HG03342 (cell line): ENCODE measurements around the gene SRPK1.

Experiments used
- ATAC-seq: cut with Tn5 transposase; IDR thresholded peaks from one replicate; pipeline ENCODE4 v1.9.1; 2021; ENCODE audit warnings: mild to moderate bottlenecking, moderate library complexity; ENCODE audit not compliant: unreplicated experiment

SRPK1 gene

GRCh38 chr6:35903679-35904078, 17.2 kb downstream of the SRPK1 start:
- ATAC-seq = no peak

DNA sequence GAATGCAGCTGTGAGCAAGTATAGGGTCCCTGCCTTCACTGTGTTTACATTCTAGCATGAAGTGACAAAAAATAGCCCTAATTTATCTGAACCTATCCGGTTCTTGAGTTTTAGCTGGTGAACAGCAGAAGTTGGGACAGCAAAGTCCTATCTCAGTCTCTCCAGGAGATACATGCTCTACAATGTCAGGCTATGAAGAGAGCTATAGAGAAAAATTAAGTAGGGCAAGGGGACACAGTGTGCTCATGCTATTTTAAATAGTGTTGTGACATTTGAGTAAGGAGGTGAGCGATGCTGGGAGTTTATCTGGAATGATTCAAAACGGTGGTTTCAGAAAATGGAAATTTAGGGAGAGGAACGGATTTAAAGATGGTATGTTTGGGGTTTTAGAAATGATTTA, 20.4 kb downstream of the SRPK1 start:
- no peak for ATAC-seq

- no peak for ATAC-seq
These were observed 22.9 kb downstream of the SRPK1 start for GRCh38 chr6:35898003-35898402.

- ATAC-seq = no peak
These were observed 23.4 kb downstream of the SRPK1 start for GRCh38 chr6:35897486-35897885.

- ATAC-seq = no peak
These were observed 23.9 kb downstream of the SRPK1 start for GRCh38 chr6:35897036-35897435.

GRCh38 chr6:35896228-35896627, 24.7 kb downstream of the SRPK1 start:
- ATAC-seq = no peak

GRCh38 chr6:35895560-35895959, 25.3 kb downstream of the SRPK1 start:
- ATAC-seq = no peak

DNA sequence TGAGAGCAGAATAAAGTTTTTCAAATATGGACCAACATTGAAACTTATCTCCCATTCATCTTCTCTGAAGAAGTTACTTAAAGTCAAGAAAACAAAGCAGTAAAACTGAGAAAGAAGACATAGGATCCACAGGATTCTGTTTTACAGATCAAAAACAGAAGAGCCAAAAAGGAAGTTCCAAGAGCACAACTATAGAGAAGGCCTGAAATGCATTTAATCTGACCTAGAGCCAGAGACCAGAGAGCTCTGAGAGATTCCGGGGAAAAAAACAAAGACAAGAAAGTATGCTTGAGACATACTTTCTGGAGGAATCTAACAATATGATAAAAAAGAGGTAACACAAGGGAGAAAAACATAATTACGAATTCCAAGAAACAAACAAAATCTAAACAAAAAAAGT, 26.1 kb downstream of the SRPK1 start:
- ATAC-seq = no peak

DNA sequence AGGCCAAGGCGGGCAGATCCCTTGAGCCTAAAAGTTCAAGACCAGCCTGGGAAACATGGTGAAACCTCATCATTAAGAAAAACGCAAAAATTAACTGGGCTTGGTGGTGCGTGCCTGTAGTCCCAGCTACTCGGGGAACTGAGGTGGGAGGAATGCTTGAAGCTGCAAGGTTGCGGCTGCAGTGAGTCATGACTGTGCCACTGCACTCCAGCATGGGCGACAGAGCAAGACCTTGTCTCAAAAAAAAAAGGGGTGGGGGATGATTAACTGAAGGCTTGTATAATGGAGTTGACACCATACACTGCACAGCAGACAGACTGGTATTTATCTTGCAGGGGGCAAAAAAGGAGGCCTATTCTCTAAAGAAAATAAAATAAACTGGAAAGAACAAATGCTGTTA, 27.7 kb downstream of the SRPK1 start:
- no peak for ATAC-seq

DNA sequence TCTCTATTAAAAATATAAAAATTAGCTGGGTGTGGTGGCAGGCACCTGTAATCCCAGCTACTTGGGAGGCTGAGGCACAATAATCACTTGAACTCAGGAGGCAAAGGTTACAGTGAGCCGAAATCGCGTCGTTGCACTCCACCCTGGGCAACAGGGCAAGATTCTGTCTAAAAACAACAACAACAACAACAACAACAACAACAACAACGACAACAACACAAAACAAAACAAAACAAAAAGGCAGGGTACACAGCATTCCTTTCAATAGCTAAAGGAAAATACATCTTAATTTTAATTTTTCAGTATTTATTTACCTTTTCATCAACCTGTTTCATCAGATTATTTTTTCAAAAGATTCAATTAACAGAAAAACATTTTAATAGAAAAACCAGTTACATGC, 28.4 kb downstream of the SRPK1 start:
- no peak for ATAC-seq

DNA sequence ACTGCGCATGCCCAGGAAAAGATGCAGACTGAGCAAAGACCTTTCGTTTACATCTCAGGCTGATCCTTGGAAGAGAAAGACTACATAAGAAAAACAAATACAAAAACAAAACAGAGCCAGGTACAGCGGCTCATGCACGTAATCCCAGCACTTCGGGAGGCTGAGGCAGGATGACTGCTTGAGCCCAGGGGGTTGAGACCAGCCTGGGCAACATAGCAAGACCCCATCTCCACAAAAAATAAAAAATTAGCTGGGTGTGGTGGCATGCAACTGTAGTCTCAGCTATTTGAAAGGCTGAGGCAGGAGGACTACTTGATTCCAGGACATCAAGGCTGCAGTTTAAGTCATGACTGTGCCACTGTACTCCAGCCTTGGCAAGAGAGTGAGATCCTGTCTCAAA, 41.7 kb downstream of the SRPK1 start:
- ATAC-seq = no peak

GRCh38 chr6:35876902-35877301, 44.0 kb downstream of the SRPK1 start:
- ATAC-seq = no peak

DNA sequence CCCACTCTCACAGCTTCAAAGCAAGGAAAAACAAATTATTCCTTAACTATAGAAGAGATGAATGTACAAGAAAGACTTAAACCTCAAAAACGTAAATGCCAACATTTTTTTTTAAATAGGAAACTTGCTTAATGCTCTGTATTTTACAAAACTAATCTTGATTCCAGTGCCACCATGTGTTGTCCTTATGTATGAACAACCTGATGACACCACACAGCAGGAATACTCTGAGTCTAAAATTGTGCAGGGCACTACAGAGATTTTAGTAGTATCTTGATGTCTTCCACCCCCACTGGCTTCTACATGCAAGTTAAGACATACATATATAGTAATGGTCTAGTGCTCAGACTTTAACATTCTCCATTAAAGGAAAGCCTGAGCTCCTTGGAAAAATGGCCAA, 46.2 kb downstream of the SRPK1 start:
- ATAC-seq = no peak

- ATAC-seq = no peak
These were observed 61.5 kb downstream of the SRPK1 start for GRCh38 chr6:35859367-35859766.

GRCh38 chr6:35857853-35858252, 63.0 kb downstream of the SRPK1 start:
- ATAC-seq = no peak

DNA sequence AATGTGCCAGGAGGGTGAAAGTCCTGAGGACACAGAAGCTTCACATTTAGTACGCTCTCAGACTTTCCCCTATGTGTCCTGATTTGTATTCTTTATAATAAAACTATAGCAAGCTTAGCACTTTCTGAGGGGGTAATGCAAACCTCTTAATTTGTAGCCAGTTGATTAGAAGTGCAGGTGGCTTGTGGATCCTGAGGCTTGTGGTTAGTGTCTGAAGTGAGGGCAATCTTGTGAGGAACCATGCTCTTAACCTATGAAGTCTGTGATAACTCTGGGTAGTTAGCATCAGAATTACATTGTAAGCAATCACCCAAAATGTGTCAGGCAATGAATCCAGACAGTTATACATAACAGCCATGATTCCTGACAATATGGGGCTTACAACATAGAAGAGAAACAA, 64.6 kb downstream of the SRPK1 start:
- ATAC-seq = no peak

DNA sequence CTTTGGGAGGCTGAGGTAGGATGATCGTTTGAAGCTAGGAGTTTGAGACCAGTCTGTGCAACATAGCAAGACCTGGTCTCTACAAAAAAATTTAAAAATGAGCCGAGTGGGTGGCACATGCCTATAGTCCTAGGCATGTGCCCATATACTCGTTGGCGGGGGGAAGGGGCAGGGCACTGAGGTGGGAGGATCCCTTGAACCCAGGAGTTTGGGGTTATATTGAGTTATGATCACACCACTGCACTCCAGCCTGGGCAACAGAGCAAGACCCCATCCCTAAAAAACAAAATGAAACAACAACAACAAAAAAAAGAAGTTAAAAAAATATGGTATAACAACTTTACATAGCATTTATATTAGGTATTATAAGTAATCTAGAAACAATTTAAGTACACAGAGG, 67.9 kb downstream of the SRPK1 start:
- ATAC-seq = no peak

GRCh38 chr6:35850208-35850607, 70.7 kb downstream of the SRPK1 start:
- ATAC-seq = no peak

- no peak for ATAC-seq
These were observed 76.6 kb downstream of the SRPK1 start for GRCh38 chr6:35844290-35844689.

GRCh38 chr6:35842381-35842780, 78.5 kb downstream of the SRPK1 start:
- ATAC-seq = no peak

DNA sequence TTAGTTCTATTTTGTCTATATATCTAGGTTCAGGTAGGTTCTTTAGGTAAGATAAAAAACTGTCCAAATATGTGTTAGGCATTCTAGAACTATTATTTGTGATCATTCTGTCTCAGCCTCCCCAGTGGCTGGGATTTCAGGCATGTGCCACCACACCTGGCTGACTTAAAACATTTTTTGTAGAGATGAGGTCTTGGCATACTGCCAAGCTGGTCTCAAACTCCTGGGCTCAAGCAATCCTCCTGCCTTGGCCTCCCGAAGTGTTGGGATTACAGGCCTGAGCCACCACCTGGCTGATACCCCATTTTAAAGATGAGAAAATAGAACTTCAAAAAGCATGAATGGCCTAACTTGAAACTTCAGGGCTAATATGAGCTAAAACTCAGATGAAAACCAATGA, 81.9 kb downstream of the SRPK1 start:
- no peak for ATAC-seq

- no peak for ATAC-seq
These were observed 87.4 kb downstream of the SRPK1 start for GRCh38 chr6:35833536-35833935.

DNA sequence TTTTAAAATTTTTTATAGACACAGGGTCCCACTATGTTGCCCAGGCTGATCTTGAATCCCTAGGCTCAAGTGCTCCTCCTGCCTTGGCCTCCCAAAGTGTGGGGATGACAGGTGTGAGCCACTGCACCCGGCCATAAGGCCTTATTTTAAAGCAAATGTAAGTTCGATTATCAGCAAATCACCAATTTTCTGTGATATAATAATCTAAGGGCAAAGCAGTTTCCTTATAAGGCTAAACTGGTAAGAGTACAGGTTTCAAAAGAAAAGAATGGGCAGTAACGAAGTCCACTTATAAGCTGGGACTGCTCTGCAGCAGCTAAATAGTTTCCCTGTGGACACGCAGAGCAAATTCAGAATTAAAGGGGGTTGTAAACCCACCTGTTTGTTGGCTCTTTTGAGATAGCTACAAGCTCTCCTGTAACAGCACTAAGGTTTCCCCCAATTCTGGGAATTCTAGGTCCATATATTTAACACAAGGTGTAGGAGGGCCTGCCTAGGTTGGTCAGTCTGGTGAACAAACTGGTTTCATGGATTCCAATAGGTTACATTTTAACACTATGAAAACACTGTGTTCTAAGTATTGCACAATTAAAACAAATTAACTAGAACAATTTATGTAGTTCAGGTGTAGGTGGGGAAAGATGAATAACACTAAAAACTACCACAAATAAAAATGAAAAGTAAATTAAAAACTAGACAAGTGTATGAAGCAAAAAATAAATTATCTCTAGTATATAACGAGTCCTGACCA, 89.5 kb downstream of the SRPK1 start:
- ATAC-seq = no peak
